ENCODE data around the gene ISG20.
A peak's percentile ranks its signal among the peaks of the same experiment; 100 is the strongest.
"Not testable (repeated sequence)": the region's sequence is repeated elsewhere in the genome, so short reads cannot be mapped to it uniquely, and the experiment has no call there.

Gene ISG20

DNA sequence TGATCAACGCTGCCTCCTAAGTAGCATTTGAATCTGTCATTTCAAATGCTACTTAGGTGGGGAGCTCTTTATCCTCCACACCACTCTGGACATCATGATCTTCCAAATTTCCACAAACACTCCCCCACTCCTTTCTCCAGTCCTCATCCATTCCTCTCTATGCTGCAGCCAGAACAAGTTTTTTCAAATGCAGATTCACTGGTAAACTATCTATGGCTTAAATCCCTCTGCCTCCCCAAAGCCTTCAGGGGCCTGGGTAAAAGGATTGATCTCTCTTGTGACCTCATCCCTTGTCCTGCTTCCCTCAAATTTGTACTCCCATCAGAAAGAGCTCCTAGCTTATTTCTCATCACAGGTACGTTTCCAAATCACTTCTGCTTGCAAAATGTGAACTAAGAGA is 19.0 kb upstream of the ISG20 start:
- DNase-seq = no peak

DNA sequence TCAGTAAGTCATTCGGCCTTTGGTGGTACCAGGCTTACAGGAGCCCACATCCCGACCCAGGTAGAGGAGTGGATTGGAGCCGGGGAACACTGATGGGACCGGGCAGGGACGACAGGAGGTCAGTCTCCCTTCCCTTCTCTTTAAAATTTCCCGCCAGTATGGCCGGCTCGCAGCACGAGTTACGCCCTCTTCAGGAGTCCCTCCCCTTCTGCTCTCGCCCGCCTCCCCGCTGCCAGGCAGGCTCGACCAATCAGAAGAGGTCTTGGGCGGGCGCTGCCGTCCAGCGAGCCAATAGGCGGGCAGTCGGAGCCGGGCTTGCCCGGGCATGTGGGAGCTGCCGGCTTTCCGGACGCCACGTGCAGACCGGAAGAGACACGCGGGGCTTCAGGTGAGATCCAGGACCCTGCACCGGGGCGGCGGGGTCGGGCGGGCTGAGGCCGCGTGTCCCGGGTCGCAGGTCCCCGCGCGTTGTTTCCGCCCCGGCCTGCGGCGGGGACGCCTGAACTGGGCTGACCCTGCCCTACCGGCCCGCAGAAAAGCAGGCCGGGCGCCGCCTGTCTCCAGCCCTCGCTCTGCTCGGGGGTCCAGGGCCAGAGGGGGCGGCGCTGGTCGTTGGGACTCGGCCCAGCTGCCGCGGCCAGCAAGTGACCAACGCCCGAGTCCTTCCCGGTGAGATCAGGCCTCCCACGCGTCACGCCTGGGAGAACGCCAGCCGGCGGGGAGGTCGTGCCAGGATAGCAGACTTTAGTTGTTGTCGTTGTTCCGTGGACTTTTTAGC is 17.6 kb upstream of the ISG20 start, which contains the start of gene AEN:
TSS of gene AEN (plus strand) at position 346 of the 778 bp plus-strand sequence. CDS start 4,870 bp downstream, outside the sequence.
- DNase-seq = peak; percentile 53 to 94 (median 90)

DNA sequence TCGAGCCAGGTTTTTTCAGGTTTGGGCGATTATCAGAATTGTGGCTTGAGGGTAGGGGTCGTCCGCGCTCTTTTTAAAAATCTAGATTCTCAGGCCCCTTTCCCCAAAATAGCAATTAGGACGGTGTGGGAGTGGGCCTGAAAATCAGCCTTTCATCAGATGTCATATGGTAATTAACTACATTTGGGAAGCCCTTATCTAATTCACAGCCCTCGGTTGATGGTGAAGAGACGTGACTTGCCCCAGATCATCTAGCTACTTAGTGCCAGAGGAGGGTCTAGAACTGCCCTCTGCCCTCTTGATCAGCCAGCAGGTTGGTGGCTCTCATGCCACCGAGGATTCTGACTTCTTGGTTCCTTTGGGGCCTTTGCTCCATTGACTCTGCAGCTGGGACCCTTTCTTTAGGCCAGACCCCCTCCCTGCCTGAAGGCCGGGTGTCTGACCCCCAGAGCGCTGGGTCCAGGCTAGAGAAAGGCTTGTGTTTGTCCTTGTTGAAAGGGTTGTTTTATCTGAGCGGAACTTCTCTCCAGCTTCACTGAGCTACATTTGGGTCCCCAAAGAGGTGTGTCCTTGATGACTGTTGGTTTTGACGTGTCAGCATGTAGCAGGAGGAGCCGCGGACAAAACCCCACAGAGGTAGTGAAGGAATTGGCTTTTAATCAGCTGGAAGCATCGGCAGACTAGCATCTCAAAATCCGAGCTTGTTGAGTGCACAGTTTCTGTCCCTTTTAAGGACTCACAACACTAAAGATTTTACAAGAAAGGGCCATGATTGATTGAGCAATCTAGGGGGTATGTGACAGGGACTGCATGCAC is 16.8 kb upstream of the ISG20 start:
- no peak for DNase-seq

DNA sequence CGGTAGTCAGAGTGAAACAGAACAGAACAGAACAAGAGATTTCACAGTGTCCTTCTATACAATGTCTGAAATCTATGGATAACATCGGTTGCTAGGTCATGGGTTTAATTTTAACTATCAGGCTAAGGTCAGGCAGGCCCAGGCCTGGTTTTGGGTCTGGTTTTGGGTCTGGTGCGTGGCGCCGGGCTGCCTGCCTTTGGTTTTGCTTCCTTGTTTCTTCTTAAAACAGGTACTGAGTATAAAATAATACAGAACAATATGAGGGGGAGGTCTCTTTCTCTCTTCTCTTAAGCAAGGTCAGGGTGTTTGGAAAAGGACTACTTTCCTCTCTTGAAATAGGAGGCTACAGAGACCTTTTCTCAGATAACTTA is 16.2 kb upstream of the ISG20 start:
- DNase-seq = no peak

DNA sequence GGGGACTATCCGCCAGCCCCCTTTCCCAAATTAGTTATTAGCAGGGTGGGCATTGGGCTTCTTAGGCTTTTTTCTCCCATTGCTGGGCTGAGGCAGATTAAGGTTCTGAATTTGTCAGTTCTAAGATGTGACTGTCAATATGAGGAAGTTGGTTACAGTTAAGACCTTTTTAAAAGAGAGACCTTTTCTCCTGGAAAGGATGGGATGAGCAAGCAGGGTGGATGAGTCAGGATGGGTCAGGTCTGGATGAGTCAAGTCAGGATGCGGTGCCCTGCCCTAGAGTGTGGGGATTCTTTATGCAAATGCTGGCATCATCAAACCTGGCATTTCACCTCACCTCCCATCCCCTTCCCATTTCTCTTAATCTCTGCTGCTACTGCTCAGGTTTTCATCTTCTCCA is 15.8 kb upstream of the ISG20 start:
- peak in 1 of 14 donors; percentile 34 for DNase-seq

DNA sequence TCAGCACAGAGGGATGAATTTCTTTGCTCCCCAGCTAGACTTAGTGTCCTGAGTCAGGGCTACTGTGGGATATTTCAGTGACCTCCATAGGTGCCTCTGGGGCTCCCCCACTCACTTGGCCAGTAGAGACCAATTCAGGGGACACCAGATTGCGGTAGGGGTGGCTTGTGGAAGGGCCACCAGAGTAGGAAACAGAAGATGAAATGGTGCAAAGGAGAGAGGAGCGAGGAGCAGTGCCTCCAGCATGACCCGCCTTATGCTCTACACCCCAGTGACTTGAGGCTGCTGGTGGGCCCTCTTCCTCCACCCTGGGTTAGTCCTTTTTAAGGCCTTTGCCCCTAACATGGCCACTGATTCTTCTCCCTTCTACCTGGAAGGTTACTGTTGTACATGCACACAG is 15.2 kb upstream of the ISG20 start:
- no peak for DNase-seq

DNA sequence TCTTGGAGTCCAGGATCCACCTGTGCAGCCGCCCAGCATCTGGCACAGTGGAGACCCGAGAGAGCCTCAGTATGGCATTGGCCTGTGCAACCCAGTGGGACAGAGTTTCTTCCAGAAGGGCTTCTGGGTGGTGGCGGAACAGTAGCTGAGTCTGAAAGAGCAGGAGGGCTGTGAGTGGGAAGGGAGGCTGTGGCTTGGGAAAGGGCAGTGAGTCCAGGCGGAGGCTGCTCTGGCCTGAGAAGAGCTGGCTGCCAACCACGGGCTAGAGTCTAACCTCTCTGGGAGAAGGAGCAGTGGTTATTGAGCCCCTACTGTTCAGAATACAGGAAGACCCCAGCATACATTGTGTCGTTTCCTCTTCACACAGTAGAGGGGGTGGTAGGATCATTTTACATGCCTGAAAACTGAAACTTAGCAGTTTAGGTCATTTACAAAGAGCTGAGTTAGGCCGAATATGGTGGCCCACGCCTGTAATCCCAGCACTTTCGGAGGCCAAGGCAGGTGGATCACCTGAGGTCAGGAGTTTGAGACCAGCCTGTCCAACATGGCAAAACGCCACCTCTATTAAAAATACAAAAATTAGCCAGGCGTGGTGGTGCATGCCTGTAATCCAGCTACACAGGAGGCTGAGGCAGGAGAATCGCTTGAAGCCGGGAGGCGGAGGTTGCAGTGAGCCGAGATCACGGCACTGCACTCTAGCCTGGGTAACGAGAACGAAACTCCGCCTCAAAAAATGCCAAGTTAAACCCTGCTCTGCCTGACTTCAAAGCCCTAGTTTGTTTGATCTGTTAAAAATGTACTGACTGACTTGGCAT is 14.5 kb upstream of the ISG20 start:
- no peak for DNase-seq

DNA sequence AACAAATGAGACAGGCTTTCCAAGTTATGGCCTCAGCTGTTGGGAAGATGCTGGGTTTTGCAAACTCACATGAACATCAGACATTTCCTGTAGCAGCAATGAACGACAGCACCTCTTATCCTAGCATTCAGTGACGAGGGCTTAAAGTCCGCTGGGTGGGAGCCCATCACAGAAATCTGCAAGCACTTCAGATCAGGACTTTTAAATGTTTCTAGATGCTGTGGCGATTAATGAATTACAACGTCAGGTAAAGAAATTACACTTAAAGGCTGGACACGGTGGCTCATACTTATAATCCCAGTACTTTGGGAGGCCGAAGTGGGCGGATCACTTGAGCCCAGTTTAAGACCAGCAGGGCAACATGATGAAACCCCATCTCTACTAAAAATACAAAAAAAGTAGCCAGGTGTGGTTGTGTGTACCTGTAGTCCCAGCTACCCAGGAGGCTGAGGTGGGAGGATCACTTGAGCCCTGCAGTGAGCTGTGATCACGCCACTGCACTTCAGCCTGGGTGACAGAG is 13.8 kb upstream of the ISG20 start:
- DNase-seq = no peak

DNA sequence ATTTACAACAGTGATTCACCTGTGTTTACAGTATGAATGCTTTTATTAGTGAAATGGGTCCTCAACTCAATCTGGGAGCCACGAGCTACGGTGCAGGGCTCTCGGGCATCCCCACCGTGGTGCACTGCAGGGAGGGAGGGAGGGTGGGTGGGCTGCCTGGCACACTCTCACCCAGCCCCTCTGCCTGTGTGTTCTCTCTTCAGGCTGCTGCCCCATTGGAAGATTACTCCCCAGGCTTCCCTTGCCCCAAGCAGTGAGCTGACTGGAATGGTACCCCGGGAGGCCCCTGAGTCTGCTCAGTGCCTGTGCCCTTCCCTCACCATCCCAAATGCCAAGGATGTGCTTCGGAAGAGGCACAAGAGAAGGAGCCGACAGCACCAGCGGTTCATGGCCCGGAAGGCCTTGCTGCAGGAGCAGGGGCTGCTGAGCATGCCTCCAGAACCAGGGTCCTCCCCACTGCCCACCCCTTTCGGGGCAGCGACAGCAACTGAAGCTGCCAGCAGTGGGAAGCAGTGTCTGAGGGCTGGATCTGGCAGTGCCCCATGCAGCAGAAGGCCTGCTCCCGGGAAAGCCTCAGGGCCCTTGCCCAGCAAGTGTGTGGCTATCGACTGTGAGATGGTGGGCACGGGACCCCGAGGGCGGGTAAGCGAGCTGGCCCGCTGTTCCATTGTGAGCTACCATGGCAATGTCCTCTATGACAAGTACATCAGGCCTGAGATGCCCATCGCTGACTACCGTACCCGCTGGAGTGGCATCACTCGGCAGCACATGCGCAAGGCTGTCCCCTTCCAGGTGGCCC is 12.7 kb upstream of the ISG20 start:
- no peak for DNase-seq

DNA sequence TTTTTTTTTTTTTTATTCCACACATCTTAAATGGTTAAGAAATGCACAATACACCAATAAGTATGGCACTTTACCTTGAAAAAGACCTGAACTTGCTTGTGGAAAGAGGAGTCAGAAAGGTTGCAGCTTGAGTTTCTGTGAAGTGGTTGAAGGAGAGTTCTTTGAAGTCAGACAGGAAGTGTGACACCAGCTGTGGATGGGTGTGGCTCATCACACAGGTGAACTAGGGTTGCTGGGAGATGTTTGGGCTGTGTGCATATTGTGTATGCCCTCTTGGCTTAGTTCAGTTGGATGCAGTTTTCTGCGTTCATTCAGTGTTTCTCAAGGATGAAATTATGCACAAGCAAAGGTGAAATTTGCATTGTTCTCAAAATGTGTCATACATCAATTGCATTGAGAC is 11.4 kb upstream of the ISG20 start:
- DNase-seq = no peak

DNA sequence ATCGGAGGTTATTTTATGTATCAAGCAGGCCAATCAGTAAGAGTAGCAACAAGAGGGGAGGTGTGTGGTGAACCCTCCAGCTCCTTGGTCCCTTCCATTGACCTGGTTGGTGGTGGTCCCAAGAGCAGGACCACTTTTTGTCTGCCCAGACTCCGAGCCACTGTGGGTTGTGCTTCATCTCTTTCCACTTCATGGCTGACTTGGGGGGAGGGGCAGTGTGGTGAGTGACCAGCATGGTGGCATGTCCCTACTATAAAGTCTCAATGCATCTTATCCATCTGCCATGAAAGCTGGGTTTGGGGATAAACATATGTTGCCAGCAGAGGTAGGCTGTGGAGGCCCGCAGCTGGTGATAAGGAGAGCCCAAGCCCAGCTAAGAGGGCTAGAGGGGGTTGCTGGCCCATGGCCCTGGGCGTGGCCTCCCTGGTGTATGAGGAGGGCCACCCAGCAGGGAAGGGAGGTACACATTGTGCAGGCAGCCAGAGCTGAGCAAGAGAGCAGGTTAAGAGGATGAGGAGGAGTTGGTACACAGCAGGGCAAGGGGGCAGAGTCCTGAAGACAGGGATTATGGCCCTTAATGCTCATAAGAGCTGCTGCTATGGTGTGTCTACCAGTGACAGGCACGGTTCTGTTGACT is 10.7 kb upstream of the ISG20 start:
- DNase-seq = no peak

DNA sequence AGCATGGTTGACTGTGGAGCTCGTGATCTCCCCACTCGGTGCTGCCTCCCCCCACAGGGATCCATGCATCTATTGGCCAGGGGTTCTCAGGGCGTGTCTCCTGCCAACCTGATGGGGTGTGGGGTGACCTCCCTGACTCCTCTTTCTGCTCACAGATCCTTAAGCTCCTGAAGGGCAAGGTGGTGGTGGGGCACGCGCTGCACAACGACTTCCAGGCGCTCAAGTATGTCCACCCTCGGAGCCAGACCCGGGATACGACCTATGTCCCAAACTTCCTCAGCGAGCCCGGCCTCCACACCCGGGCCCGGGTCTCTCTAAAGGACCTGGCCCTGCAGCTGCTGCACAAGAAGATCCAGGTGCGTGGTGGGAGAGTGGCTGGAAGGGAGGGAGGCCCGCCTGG is 9.7 kb upstream of the ISG20 start:
- DNase-seq = no peak

DNA sequence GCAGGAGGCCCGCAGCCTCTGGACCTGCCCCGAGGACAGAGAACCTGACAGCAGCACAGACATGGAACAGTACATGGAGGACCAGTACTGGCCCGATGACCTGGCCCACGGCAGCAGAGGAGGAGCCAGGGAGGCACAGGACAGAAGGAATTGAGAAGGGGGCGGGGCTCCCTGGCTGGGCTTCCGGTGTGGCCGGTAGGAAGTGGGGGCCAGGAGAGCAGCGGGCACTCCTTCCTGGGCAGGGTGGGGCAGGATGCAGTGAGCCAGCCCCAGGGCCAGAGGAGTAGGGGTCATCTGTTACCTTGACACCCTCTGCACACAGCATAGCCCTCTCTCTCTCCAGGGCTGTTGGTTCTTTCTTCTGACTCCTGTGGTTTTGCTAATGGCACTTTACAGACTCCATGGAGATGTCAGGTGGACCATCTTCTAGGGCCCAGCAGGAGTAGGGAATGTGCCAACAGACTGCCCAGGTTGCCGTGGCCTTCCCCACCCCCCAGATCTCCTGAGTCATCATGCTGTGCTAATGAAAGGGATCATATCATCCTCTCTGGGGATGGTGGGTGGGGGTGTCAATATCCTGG is 8.6 kb upstream of the ISG20 start:
- no peak for DNase-seq

DNA sequence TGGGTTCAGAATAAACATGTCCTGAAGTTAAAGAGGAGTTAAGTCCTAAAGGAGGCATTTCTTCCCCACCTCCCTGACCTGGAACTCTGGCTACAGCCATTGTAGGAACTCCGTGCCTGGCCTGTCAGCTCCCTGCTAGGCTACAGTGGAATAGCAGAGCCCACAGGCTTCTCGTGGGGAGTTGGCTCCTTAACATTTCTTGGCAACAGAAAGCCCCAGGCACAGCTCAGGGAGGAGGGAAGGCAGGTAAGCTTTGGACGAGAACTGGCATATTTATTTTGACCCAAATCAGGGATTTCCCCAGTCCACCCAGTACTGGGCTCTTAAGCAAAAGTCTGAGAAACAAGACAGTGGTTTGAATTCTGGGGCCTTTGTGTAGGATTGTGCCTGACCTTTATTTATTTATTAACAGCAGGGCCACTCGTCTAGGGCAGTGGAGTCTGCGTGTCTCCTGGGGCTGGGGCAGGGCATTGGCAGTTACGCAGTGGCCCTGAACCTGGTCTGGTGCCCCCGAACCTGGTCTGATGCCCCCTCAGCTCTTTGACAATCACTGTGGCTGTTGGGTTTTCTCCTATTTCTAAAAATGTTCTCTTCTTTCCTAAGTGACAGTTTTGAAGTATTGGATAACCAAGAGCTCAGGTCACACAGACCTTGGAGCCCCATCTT is 7.9 kb upstream of the ISG20 start:
- DNase-seq = no peak

DNA sequence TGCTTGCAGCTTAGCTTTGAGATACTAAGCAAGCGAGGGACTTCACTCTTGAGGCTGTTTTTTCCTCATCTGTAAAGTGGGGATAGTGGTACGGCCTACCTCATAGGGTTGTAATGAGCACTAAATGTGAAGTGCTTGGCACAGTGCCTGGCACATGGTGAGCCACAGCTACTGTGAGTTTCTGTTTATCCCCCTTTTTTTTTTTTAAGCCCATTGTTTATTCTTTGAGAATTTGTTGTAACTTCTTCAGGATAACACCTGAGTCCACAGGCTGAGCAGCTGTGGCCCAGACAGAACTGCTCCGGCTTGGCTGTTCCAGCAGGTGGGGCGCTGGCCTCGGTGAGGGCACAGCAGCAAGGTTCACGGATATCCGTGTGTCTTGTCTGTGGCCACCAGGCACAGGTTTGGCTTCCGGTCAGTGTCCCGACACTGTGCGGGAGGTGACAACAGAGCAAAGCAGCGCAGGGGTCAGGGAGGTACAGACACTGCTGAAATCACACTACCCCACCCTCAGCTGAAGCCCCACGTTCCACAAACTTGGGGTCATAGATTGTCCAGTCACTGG is 7.3 kb upstream of the ISG20 start:
- no peak for DNase-seq

DNA sequence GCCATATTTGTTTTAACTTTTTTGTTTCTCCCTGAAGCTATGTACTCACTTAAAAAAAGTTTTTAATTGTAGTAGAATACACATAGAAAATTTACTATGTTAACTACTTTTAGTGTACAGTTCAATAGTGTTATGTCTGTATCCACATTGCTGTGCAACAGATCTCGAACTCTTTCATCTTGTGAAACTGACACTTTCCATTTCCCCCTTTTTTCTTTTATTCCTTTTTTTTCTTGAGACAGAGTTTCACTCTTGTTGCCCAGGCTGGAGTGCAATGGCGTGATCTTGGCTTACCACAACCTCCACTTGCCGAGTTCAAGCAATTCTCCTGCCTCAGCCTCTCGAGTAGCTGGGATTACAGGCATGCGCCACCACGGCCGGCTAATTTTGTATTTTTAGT is 6.0 kb upstream of the ISG20 start:
- not testable (repeated sequence) for DNase-seq

DNA sequence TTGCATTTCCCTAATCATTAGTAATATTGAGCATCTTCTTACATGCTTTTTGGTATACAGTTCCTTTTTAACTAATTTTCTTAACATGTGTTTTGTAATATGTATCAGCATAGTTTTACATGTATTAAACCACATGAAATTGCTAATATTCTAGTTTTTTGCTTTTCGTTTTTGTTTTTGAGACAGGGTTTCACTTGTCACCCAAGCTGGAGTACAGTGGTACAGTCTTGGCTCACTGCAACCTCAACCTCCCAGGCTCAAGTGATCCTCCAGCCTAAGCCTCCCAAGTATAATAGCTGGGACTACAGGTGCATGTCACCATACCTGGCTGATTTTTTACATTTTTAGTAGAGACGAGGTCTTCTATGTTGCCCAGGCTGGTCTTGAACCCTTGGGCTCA is 4.4 kb upstream of the ISG20 start:
- DNase-seq = no peak

DNA sequence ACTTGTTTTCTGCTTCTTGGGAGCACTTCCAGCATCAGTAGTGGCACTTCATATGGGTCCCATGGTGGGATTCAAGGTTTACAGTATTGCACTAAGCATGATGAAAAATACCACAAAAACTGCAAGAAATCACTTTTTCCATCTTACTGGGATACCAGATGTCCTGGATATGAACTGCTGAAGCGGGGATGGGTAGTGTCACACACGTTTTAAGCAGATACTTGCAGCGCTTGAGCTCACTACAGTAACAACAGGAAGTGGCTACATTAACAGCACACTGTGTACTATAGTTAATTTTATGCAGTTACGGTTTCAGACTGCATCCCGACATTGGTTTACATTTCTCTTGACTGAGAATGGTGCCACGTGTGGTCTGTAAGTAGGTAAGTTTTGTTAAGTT is 3.5 kb upstream of the ISG20 start:
- no peak for DNase-seq

DNA sequence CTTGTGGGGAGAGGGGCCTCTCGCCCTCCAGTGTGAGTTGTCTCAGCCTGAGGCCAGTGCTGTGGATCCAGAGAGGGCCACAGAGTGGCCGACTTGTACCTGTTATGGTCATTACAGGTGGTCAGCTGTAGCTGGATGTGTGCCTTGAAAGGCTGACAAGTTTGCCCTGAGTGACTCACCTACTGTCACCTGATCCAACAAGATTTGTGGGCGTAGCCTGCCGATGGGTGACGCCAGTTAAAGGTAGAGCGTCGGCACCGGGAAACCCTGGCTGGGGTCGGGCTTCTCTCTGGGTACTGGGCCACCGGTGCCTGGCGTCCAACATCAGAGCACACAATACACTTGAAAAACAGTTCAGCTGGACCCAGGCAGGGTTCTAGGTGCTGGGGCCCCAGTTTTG is 2.8 kb upstream of the ISG20 start:
- no peak for DNase-seq

DNA sequence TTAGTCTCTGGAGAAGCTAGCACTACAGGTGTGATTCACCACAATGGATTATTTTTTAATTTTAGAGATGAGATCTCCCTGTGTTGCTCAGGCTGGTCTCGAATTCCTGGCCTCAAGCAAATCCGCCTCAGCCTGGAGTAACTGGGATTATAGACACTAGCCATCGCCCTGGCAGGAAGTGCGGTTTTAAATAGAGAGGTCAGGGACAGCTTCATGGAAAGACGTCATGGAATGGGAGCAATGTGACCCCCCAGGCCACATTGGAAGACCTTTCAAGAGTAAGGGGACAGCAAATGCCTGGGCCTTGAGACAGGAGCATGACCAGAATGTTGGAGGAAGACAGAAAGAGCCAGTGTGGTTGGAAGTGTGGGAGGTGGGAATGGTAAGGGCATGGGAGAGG is 2.2 kb upstream of the ISG20 start:
- no peak for DNase-seq
